ENCODE measurements around the gene API5. TPM values are rescaled to one million over a fixed set of nuclear protein-coding genes. Genes with fewer than 3 reads are reported as not detected.

Gene API5
- total RNA-seq, 1 experiment from 2014 or later: 142 TPM

GRCh38 chr11:43376065-43376464 is 64.3 kb downstream of the API5 start:
- Mint-ChIP-seq H3K9me3 (no peaks in the 10 kb centered on the region), H3K36me3 (peaks cover 4% of the 10 kb centered on the region; the same call in 1 of the 2 replicates), H3K4me1 (peaks cover 14% of the 10 kb centered on the region), H3K27ac (no peak overlapping the region), H3K4me3 (no peak overlapping the region), H3K27me3 (ENCODE audit: low read depth) (no peaks in the 10 kb centered on the region)
- ChIA-PET POLR2A (no interaction called here), CTCF (no interaction called here)
- ATAC-seq: no peak
- no peak for TF ChIP-seq SMAD4 (CRISPR knock-in tag; IDR thresholded peaks at IDR 0.05)
- no peak for TF ChIP-seq ZNF138 (CRISPR knock-in tag; conservative IDR thresholded peaks at IDR 0.05)
- TF ChIP-seq PRRX2 (CRISPR knock-in tag; IDR thresholded peaks at IDR 0.05): no peak
- no peak for TF ChIP-seq CREM (CRISPR knock-in tag; IDR thresholded peaks at IDR 0.05)
- no peak for TF ChIP-seq USF2 (CRISPR knock-in tag; IDR thresholded peaks at IDR 0.05)
- no peak for TF ChIP-seq GTF2I (CRISPR knock-in tag; conservative IDR thresholded peaks at IDR 0.05)
- no peak for TF ChIP-seq GRHL2 (CRISPR knock-in tag; IDR thresholded peaks at IDR 0.05; ENCODE audit: insufficient replicate concordance, severe bottlenecking)
- TF ChIP-seq NR1H2 (CRISPR knock-in tag; IDR thresholded peaks at IDR 0.05): no peak
- no peak for TF ChIP-seq MYBL2 (CRISPR knock-in tag; IDR thresholded peaks at IDR 0.05)
- TF ChIP-seq ATF1 (CRISPR knock-in tag; IDR thresholded peaks at IDR 0.05): no peak
- no peak for TF ChIP-seq ZNF671 (CRISPR knock-in tag; IDR thresholded peaks at IDR 0.05)
- no peak for TF ChIP-seq TEAD4 (CRISPR knock-in tag; IDR thresholded peaks at IDR 0.05)
- TF ChIP-seq CDX4 (CRISPR knock-in tag; IDR thresholded peaks at IDR 0.05; ENCODE audit: borderline replicate concordance): no peak
- no peak for TF ChIP-seq CTCF (IDR thresholded peaks at IDR 0.05)
- TF ChIP-seq E2F1 (CRISPR knock-in tag; IDR thresholded peaks at IDR 0.05): no peak
- TF ChIP-seq ZNF425 (CRISPR knock-in tag; conservative IDR thresholded peaks at IDR 0.05): no peak
- TF ChIP-seq FOXJ3 (CRISPR knock-in tag; IDR thresholded peaks at IDR 0.05; ENCODE audit: borderline replicate concordance): no peak
- no peak for TF ChIP-seq ZNF512 (CRISPR knock-in tag; IDR thresholded peaks at IDR 0.05; ENCODE audit: borderline replicate concordance)
- TF ChIP-seq TCF7 (CRISPR knock-in tag; IDR thresholded peaks at IDR 0.05; ENCODE audit: low read depth): no peak
- DNase-seq (ENCODE audit: low spot score): no peak

All from WTC11 (cell line).